GM12801 (cell line): ENCODE data around the gene ATG5.

ENCODE experiments used
- CTCF ChIP-seq: IDR thresholded peaks from one replicate; pipeline ENCODE4 v1.5.1; 2011; ENCODE audit warnings: control low read depth; ENCODE audit not compliant: insufficient read length; ENCODE audit errors: extremely low read depth

The ATG5 gene

GRCh38 chr6:106360989-106361430 is 35.5 kb upstream of the ATG5 start:
- TF ChIP-seq CTCF, result no peak

GRCh38 chr6:106360410-106360988 is 34.9 kb upstream of the ATG5 start, which contains the start of gene CRYBG1:
CRYBG1 (plus strand) TSS chr6:106360717; CDS start chr6:106360909, 192 bp downstream.
- no peak for TF ChIP-seq CTCF

GRCh38 chr6:106359959-106360409 is 34.4 kb upstream of the ATG5 start:
- TF ChIP-seq CTCF, result no peak

GRCh38 chr6:106356378-106356777 is 30.8 kb upstream of the ATG5 start:
- no peak for TF ChIP-seq CTCF

GRCh38 chr6:106347219-106347618 is 21.7 kb upstream of the ATG5 start:
- no peak for TF ChIP-seq CTCF

- TF ChIP-seq CTCF, result no peak
These were observed 13.9 kb upstream of the ATG5 start for GRCh38 chr6:106339334-106340029.

- no peak for TF ChIP-seq CTCF
These were observed 9.3 kb upstream of the ATG5 start for GRCh38 chr6:106334646-106335448.
